ENCODE measurements around the gene PRSS33.

- no peak for TF ChIP-seq POLR2AphosphoS5 (IDR thresholded peaks at IDR 0.05)
- TF ChIP-seq POLR2A (IDR thresholded peaks at IDR 0.05) = no peak
Measured at GRCh38 chr16:2741168-2741567, 46.2 kb downstream of the PRSS33 start.

Measured in spleen (tissue), 3 donors.